Measurements from ENCODE around the gene ATP13A3. TPM values are rescaled to one million over a fixed set of nuclear protein-coding genes. Genes with fewer than 3 reads are reported as not detected.

ATP13A3 gene
- total and polyA plus RNA-seq, 4 donors, result 26.6 to 166 (median 75.5) TPM

DNA sequence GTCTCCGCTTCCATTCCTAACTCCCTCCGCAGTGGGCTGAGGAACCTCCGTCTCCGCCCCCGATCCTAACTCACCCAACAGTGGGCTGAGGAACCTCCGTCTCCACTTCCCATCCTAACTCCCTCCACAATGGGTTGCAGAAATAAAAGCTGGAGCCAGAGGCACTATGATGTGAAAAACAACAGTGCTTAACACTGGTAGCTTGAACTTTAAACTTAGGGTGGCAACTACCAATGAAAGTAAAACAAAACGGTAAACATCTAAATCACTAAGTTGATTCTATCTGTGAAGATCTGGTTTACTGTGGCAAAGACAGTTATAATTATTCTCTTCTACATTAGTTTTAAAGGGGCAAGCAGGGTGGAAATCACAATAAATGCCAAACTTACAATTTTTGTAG lies 61.8 kb downstream of the ATP13A3 start:
- Histone ChIP-seq H3K9ac (ENCODE audit: insufficient read depth in 1 of 2, low read length in 2 of 2) (no peak overlapping the region), H3K27me3 (ENCODE audit: control insufficient read depth in 3 of 3, insufficient read depth in 3 of 3, low read length in 2 of 3) (no peaks in the 10 kb centered on the region), H3K9me3 (ENCODE audit: control insufficient read depth in 4 of 4, insufficient read depth in 3 of 4, low read length in 3 of 4) (no peaks in the 10 kb centered on the region), H3K27ac (ENCODE audit: low read depth in 1 of 2, low read length in 1 of 2) (no peak overlapping the region), H3K4me3 (no peak overlapping the region), H3K4me1 (ENCODE audit: control insufficient read depth in 5 of 5, insufficient read depth in 5 of 5, low read length in 5 of 5) (no peaks in the 10 kb centered on the region), H3K36me3 (ENCODE audit: control insufficient read depth in 4 of 4, insufficient read depth in 4 of 4, low read length in 4 of 4) (peaks cover 11 to 25% (median 15%) of the 10 kb centered on the region in 4 donors)
- TF ChIP-seq, protein P1, sequence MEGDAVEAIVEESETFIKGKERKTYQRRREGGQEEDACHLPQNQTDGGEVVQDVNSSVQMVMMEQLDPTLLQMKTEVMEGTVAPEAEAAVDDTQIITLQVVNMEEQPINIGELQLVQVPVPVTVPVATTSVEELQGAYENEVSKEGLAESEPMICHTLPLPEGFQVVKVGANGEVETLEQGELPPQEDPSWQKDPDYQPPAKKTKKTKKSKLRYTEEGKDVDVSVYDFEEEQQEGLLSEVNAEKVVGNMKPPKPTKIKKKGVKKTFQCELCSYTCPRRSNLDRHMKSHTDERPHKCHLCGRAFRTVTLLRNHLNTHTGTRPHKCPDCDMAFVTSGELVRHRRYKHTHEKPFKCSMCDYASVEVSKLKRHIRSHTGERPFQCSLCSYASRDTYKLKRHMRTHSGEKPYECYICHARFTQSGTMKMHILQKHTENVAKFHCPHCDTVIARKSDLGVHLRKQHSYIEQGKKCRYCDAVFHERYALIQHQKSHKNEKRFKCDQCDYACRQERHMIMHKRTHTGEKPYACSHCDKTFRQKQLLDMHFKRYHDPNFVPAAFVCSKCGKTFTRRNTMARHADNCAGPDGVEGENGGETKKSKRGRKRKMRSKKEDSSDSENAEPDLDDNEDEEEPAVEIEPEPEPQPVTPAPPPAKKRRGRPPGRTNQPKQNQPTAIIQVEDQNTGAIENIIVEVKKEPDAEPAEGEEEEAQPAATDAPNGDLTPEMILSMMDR (IDR thresholded peaks at IDR 0.05; ENCODE audit: control extremely low read depth, extremely low read depth), result no peak
- no peak for DNase-seq
- 95 to 97% methylated on average over 7 of the region's 7 CpGs for WGBS, 2 donors
- no peak for ATAC-seq (ENCODE audit: insufficient read depth, low FRiP score)

DNA sequence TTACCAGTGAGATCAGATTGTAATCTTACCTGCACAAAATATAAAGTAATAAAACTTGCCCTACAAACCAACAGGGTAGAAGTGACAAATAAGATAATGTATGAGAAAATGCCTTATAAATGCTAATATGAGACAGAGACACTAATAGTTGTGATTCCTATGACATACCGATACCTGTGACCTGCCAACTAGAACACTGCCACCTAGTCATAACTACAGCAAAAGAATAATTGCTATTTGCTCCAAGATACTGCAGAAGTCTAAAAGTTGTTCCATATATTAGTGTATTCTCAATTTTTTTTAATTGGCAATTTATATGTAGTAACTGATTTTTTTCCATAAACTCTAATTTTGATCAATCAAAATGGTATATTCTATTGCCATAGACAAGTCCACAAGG lies 62.4 kb downstream of the ATP13A3 start:
- no peaks in the 10 kb centered on the region for H3K4me1 ChIP-seq (ENCODE audit: control insufficient read depth in 5 of 5, insufficient read depth in 5 of 5, low read length in 5 of 5)
- H3K27ac ChIP-seq (ENCODE audit: low read depth in 1 of 2, low read length in 1 of 2), result no peak overlapping the region
- H3K36me3 ChIP-seq (ENCODE audit: control insufficient read depth in 4 of 4, insufficient read depth in 4 of 4, low read length in 4 of 4), result peaks cover 9 to 25% (median 12%) of the 10 kb centered on the region in 4 donors
- H3K4me3 ChIP-seq, result no peak overlapping the region
- ATAC-seq (ENCODE audit: insufficient read depth, low FRiP score) (no peak), DNase-seq (no peak)
- TF ChIP-seq, protein P1 (IDR thresholded peaks at IDR 0.05; ENCODE audit: control extremely low read depth, extremely low read depth), result no peak
- 96 to 100% methylated on average over 1 of the region's 1 CpG for WGBS, 2 donors
- H3K9me3 ChIP-seq (ENCODE audit: control insufficient read depth in 4 of 4, insufficient read depth in 3 of 4, low read length in 3 of 4), result no peaks in the 10 kb centered on the region
- H3K27me3 ChIP-seq (ENCODE audit: control insufficient read depth in 3 of 3, insufficient read depth in 3 of 3, low read length in 2 of 3), result no peaks in the 10 kb centered on the region
- no peak overlapping the region for H3K9ac ChIP-seq (ENCODE audit: insufficient read depth in 1 of 2, low read length in 2 of 2)

DNA sequence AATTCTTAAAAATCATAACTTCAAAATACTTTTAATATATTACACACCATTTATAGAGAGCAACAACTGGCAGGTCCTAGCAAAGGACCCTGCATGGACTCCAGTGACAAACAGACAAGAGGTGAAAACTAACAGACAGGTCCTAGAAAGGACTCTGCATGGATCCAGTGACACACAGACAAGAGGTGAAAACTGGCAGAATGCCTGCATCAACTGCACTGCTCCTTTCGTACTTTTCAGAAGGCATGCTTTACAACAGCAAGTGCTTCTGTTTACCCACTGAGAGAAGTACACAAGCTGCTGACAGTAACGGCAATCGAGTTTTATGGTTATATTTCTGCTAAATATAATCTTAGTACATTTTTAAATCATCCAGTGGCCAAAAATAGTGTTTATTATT lies 63.5 kb downstream of the ATP13A3 start:
- no peak for ATAC-seq (ENCODE audit: insufficient read depth, low FRiP score)
- Histone ChIP-seq H3K27ac (ENCODE audit: low read depth in 1 of 2, low read length in 1 of 2) (no peak overlapping the region), H3K4me3 (no peak overlapping the region), H3K27me3 (ENCODE audit: control insufficient read depth in 3 of 3, insufficient read depth in 3 of 3, low read length in 2 of 3) (no peaks in the 10 kb centered on the region), H3K9me3 (ENCODE audit: control insufficient read depth in 4 of 4, insufficient read depth in 3 of 4, low read length in 3 of 4) (no peaks in the 10 kb centered on the region), H3K36me3 (ENCODE audit: control insufficient read depth in 4 of 4, insufficient read depth in 4 of 4, low read length in 4 of 4) (peaks cover 11 to 26% (median 16%) of the 10 kb centered on the region in 4 donors), H3K4me1 (ENCODE audit: control insufficient read depth in 5 of 5, insufficient read depth in 5 of 5, low read length in 5 of 5) (no peaks in the 10 kb centered on the region), H3K9ac (ENCODE audit: insufficient read depth in 1 of 2, low read length in 2 of 2) (no peak overlapping the region)
- WGBS, 2 donors, result 81 to 89% methylated on average over 3 of the region's 3 CpGs
- DNase-seq, result no peak
- TF ChIP-seq, protein P1 (IDR thresholded peaks at IDR 0.05; ENCODE audit: control extremely low read depth, extremely low read depth), result no peak

DNA sequence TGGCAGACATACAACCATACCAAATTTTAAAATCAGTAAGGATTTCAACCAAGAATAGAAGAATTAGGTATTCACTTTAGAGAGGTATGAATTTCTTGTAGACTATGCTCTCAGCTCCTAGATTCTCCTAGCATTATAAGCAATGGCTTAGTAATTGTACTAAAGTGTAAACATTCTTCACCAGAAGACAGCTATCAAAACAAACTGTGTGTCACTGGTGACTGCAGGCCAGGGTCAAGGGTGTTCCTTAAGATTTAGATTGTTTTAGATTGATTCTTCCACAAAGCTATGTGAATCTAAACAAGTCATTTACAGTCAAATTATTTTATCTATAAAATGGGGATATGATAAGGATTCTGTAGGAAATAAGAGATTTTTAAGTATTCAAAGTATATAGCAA lies 64.6 kb downstream of the ATP13A3 start:
- DNase-seq (no peak), ATAC-seq (ENCODE audit: insufficient read depth, low FRiP score) (no peak)
- Histone ChIP-seq H3K27ac (ENCODE audit: low read depth in 1 of 2, low read length in 1 of 2) (no peak overlapping the region), H3K9me3 (ENCODE audit: control insufficient read depth in 4 of 4, insufficient read depth in 3 of 4, low read length in 3 of 4) (no peaks in the 10 kb centered on the region), H3K9ac (ENCODE audit: insufficient read depth in 1 of 2, low read length in 2 of 2) (no peak overlapping the region), H3K4me3 (no peak overlapping the region), H3K4me1 (ENCODE audit: control insufficient read depth in 5 of 5, insufficient read depth in 5 of 5, low read length in 5 of 5) (no peaks in the 10 kb centered on the region), H3K27me3 (ENCODE audit: control insufficient read depth in 3 of 3, insufficient read depth in 3 of 3, low read length in 2 of 3) (no peaks in the 10 kb centered on the region), H3K36me3 (ENCODE audit: control insufficient read depth in 4 of 4, insufficient read depth in 4 of 4, low read length in 4 of 4) (peaks cover 11 to 26% (median 15%) of the 10 kb centered on the region in 4 donors)
- TF ChIP-seq, protein P1 (IDR thresholded peaks at IDR 0.05; ENCODE audit: control extremely low read depth, extremely low read depth), result no peak

All from lung (tissue), 12 donors.